Coronary artery (tissue), 2 donors: ENCODE measurements around the gene AIMP1.

ENCODE experiments used
- DNase-seq: peaks from one replicate; pipeline ENCODE4 v3.0.0-alpha.2; 2017; ENCODE audit warnings: low spot score
- H3K27ac ChIP-seq, 2 donors: fragments of 200-600 bp; sonication (generic); one replicate each; pipeline ENCODE4 v1.5.1; 2016 to 2019
- H3K4me3 ChIP-seq: fragments of 200-600 bp; sonication (generic); 2 replicates; pipeline ENCODE4 v1.5.1; 2016; ENCODE audit warnings: mild to moderate bottlenecking, moderate library complexity
- CTCF ChIP-seq: fragments of 200-600 bp; sonication (generic); IDR thresholded peaks from one replicate; pipeline ENCODE4 v1.5.1; 2019; ENCODE audit warnings: antibody characterized with exemption

Gene AIMP1

GRCh38 chr4:106365613-106366012, 49.3 kb downstream of the AIMP1 start:
- no peak overlapping the region for H3K4me3 ChIP-seq
- TF ChIP-seq CTCF: no peak
- no peak overlapping the region for H3K27ac ChIP-seq
- DNase-seq: no peak

GRCh38 chr4:106366026-106366425, 49.7 kb downstream of the AIMP1 start:
- no peak for DNase-seq
- no peak overlapping the region for H3K27ac ChIP-seq
- no peak for TF ChIP-seq CTCF
- no peak overlapping the region for H3K4me3 ChIP-seq

- Histone ChIP-seq H3K27ac (no peak overlapping the region), H3K4me3 (no peak overlapping the region)
- no peak for TF ChIP-seq CTCF
- DNase-seq: no peak
Observed at GRCh38 chr4:106367072-106367471, 50.7 kb downstream of the AIMP1 start.

- no peak for TF ChIP-seq CTCF
- no peak for DNase-seq
- Histone ChIP-seq H3K4me3 (no peak within 1 kb of the TSS), H3K27ac (no peak within 1 kb of the TSS)
Observed at GRCh38 chr4:106368678-106369077, 52.3 kb downstream of the AIMP1 start, which contains the start of gene GIMD1. TSS of gene GIMD1 (minus strand) at chr4:106368778. CDS start at chr4:106367435, 1,343 bp downstream.

GRCh38 chr4:106369456-106370060, 53.2 kb downstream of the AIMP1 start:
- DNase-seq: no peak
- no peak for TF ChIP-seq CTCF
- H3K27ac ChIP-seq: no peak overlapping the region
- H3K4me3 ChIP-seq: no peak overlapping the region

- no peak overlapping the region for H3K4me3 ChIP-seq
- no peak for TF ChIP-seq CTCF
- no peak overlapping the region for H3K27ac ChIP-seq
- no peak for DNase-seq
Observed at GRCh38 chr4:106370214-106370613, 53.9 kb downstream of the AIMP1 start.

- DNase-seq: no peak
- Histone ChIP-seq H3K27ac (no peak overlapping the region), H3K4me3 (no peak overlapping the region)
- no peak for TF ChIP-seq CTCF
Observed at GRCh38 chr4:106371161-106371560, 54.8 kb downstream of the AIMP1 start.
